HepG2 (cell line): Measurements from ENCODE around the gene FRK. TPM values are rescaled to one million over a fixed set of nuclear protein-coding genes. Genes with fewer than 3 reads are reported as not detected.

Experiments
- ATF1 ChIP-seq: IDR thresholded peaks from 2 replicates; pipeline ENCODE4 v1.6.1; 2016; ENCODE audit warnings: mild to moderate bottlenecking, control low read depth
- BHLHE40 ChIP-seq: IDR thresholded peaks from 2 replicates; pipeline ENCODE4 v1.6.1; 2011; ENCODE audit warnings: low read length, improper control_type of control experiment
- BRCA1 ChIP-seq: sonication (generic); formaldehyde crosslinking; IDR thresholded peaks from 2 replicates; pipeline ENCODE4 v1.4.0; 2020; ENCODE audit warnings: missing genetic modification reagents
- CENPBD1 ChIP-seq: sonication (generic); formaldehyde crosslinking; IDR thresholded peaks from 2 replicates; pipeline ENCODE4 v1.8.0; 2022; ENCODE audit warnings: missing genetic modification reagents, low read depth, mild to moderate bottlenecking, borderline replicate concordance
- ISL2 ChIP-seq: sonication (generic); formaldehyde crosslinking; IDR thresholded peaks from 2 replicates; pipeline ENCODE4 v1.5.0; 2020; ENCODE audit warnings: missing genetic modification reagents
- JUNB ChIP-seq: sonication (generic); formaldehyde crosslinking; IDR thresholded peaks from 2 replicates; pipeline ENCODE4 v1.8.0; 2022; ENCODE audit warnings: missing genetic modification reagents, mild to moderate bottlenecking, borderline replicate concordance
- MED13 ChIP-seq: sonication (generic); formaldehyde crosslinking; IDR thresholded peaks from 2 replicates; pipeline ENCODE4 v1.5.0; 2020; ENCODE audit warnings: missing genetic modification reagents
- MEIS1 ChIP-seq: sonication (generic); formaldehyde crosslinking; IDR thresholded peaks from 2 replicates; pipeline ENCODE4 v1.9.0; 2021; ENCODE audit warnings: mild to moderate bottlenecking, missing genetic modification reagents, moderate library complexity, borderline replicate concordance
- PHF8 ChIP-seq: sonication (generic); formaldehyde crosslinking; IDR thresholded peaks from 2 replicates; pipeline ENCODE4 v1.5.0; 2020; ENCODE audit warnings: missing genetic modification reagents
- RBM39 ChIP-seq: fragments of 200-400 bp; formaldehyde crosslinking; IDR thresholded peaks from one replicate; pipeline ENCODE4 v1.6.1; 2018; ENCODE audit warnings: antibody characterized with exemption, mild to moderate bottlenecking, low read depth, low read length; ENCODE audit not compliant: poor library complexity, severe bottlenecking
- SNAPC5 ChIP-seq: sonication (generic); formaldehyde crosslinking; IDR thresholded peaks from 2 replicates; pipeline ENCODE4 v1.8.1; 2023; ENCODE audit warnings: mild to moderate bottlenecking, missing genetic modification reagents, borderline replicate concordance
- SRY ChIP-seq: sonication (generic); formaldehyde crosslinking; IDR thresholded peaks from 2 replicates; pipeline ENCODE4 v1.8.0; 2022; ENCODE audit warnings: mild to moderate bottlenecking, missing genetic modification reagents
- TAF1 ChIP-seq: sonication (generic); formaldehyde crosslinking; IDR thresholded peaks from 2 replicates; pipeline ENCODE4 v1.4.0; 2020; ENCODE audit warnings: missing genetic modification reagents
- YEATS4 ChIP-seq: sonication (generic); formaldehyde crosslinking; IDR thresholded peaks from 2 replicates; pipeline ENCODE4 v1.4.0; 2020; ENCODE audit warnings: missing genetic modification reagents, borderline replicate concordance
- ZBTB3 ChIP-seq: sonication (generic); formaldehyde crosslinking; IDR thresholded peaks from 2 replicates; pipeline ENCODE4 v1.4.0; 2020; ENCODE audit warnings: low read depth, mild to moderate bottlenecking, moderate library complexity, missing genetic modification reagents, borderline replicate concordance
- ZMYM3 ChIP-seq: sonication (generic); formaldehyde crosslinking; IDR thresholded peaks from 2 replicates; pipeline ENCODE4 v1.5.1; 2020; ENCODE audit warnings: mild to moderate bottlenecking, missing genetic modification reagents
- ZNF574 ChIP-seq: sonication (generic); formaldehyde crosslinking; IDR thresholded peaks from 2 replicates; pipeline ENCODE4 v1.4.0; 2020; ENCODE audit warnings: missing genetic modification reagents
- ZNF616 ChIP-seq: sonication (generic); formaldehyde crosslinking; IDR thresholded peaks from 2 replicates; pipeline ENCODE4 v1.5.0; 2020; ENCODE audit warnings: low read depth, mild to moderate bottlenecking, missing genetic modification reagents
- ZNF687 ChIP-seq: sonication (generic); formaldehyde crosslinking; IDR thresholded peaks from 2 replicates; pipeline ENCODE4 v1.5.1; 2020; ENCODE audit warnings: mild to moderate bottlenecking, missing genetic modification reagents, moderate library complexity
- ZNF7 ChIP-seq: IDR thresholded peaks from 2 replicates; pipeline ENCODE4 v1.6.1; 2016; ENCODE audit warnings: missing biosample characterization, missing genetic modification reagents
- ZNF713 ChIP-seq: sonication (generic); formaldehyde crosslinking; IDR thresholded peaks from 2 replicates; pipeline ENCODE4 v1.4.0; 2020; ENCODE audit warnings: mild to moderate bottlenecking, missing genetic modification reagents
- ZNF816 ChIP-seq: sonication (generic); formaldehyde crosslinking; IDR thresholded peaks from 2 replicates; pipeline ENCODE4 v1.8.0; 2022; ENCODE audit warnings: missing genetic modification reagents, mild to moderate bottlenecking, borderline replicate concordance
- ZNF891 ChIP-seq: sonication (generic); formaldehyde crosslinking; IDR thresholded peaks from 2 replicates; pipeline ENCODE4 v1.5.0; 2020; ENCODE audit warnings: mild to moderate bottlenecking, missing genetic modification reagents
- polyA plus RNA-seq, 8 experiments: library from polyadenylated mRNA; depleted of rRNA in 3 of 8; stranded (reverse) in 7 of 8; unstranded in 1 of 8; fragments of >200 nt; fragmentation: Illumina TruSeq in 4 of 8; extraction: Trizol in 4 of 8; gene quantifications; 2 replicates each; pipeline versions ENCODE4 v1.2.1 to v1.2.3, GENCODE V29; 2011 to 2016; ENCODE audit warnings: low read depth in 4 of 8, missing spikeins in 1 of 8, mixed read lengths in 1 of 8; ENCODE audit not compliant: insufficient read depth in 1 of 8
- total RNA-seq, 5 experiments: library from RNA; depleted of rRNA; stranded (reverse); fragments of >200 nt; fragmentation: Illumina TruSeq; extraction: Trizol; gene quantifications; 2 replicates each; pipeline ENCODE4 v1.2.3, GENCODE V29; 2016; ENCODE audit warnings: low read depth in 1 of 5

Gene FRK
- total and polyA plus RNA-seq, 2 of the 13 experiments (the other 11 are each of a cell fraction or from before 2014, with no cell fraction given) = 1.3 to 2.9 TPM

GRCh38 chr6:116059713-116060571 is 749 bp downstream of the FRK start (continued):
- TF ChIP-seq ZNF713 (CRISPR knock-in tag) (no peak), YEATS4 (CRISPR knock-in tag) (peak; percentile 20; the same call in 1 of the 2 replicates), JUNB (CRISPR knock-in tag) (no peak), ZNF616 (CRISPR knock-in tag) (no peak), ZNF816 (CRISPR knock-in tag) (peak; percentile 16; the same call in 1 of the 2 replicates), ZMYM3 (CRISPR knock-in tag) (no peak), RBM39 (no peak), ATF1 (CRISPR knock-in tag) (no peak), BHLHE40 (0 out of 2 replicates have a peak, but pooled peaks have one; percentile 2), PHF8 (peak; percentile 49; the same call in 1 of the 2 replicates), ISL2 (CRISPR knock-in tag) (0 out of 2 replicates have a peak, but pooled peaks have one; percentile 11), ZNF891 (CRISPR knock-in tag) (no peak), ZNF687 (peak; percentile 26; the same call in 1 of the 2 replicates), BRCA1 (CRISPR knock-in tag) (0 out of 2 replicates have a peak, but pooled peaks have one; percentile 23), ZNF7 (CRISPR knock-in tag) (no peak), ZNF574 (no peak), SNAPC5 (CRISPR knock-in tag) (no peak; the same call in 1 of the 2 replicates), ZBTB3 (CRISPR knock-in tag) (no peak), CENPBD1 (CRISPR knock-in tag) (no peak), MED13 (no peak), TAF1 (CRISPR knock-in tag) (peak; percentile 53), SRY (CRISPR knock-in tag) (no peak), MEIS1 (CRISPR knock-in tag) (no peak)
